Psoas muscle (tissue), 8 donors: Measurements from ENCODE around the gene SEMG1. TPM values are rescaled to one million over a fixed set of nuclear protein-coding genes. Genes with fewer than 3 reads are reported as not detected.

Source experiments
- ATAC-seq, 4 donors: fragments of 200-7000 bp; cut with Tn5 transposase; one replicate each; pipeline ENCODE4 v1.9.1; 2020; ENCODE audit warnings: moderate library complexity in 3 of 4, mild to moderate bottlenecking in 2 of 4
- DNase-seq, 2 donors: peaks; one replicate each; pipeline ENCODE4 v3.0.0-alpha.2; 2020
- H3K27ac ChIP-seq: fragments of 200-600 bp; one replicate; pipeline ENCODE4 v1.8.0; 2022
- H3K27me3 ChIP-seq, 3 donors: fragments of 200-600 bp in 1 of 3; one replicate each; pipeline versions ENCODE4 v1.6.1 to v1.8.0; 2013 to 2022; ENCODE audit warnings: low read length in 2 of 3, mild to moderate bottlenecking in 2 of 3, moderate library complexity in 1 of 3; ENCODE audit not compliant: insufficient read depth in 3 of 3
- H3K36me3 ChIP-seq, 2 donors: fragments of 200-600 bp in 1 of 2; one replicate each; pipeline versions ENCODE4 v1.6.1 to v1.8.0; 2013 to 2022; ENCODE audit warnings: low read depth in 1 of 2, mild to moderate bottlenecking in 1 of 2, moderate library complexity in 1 of 2; ENCODE audit not compliant: insufficient read depth in 1 of 2
- H3K4me1 ChIP-seq: fragments of 200-600 bp; one replicate; pipeline ENCODE4 v1.8.0; 2022
- H3K4me3 ChIP-seq: fragments of 200-600 bp; one replicate; pipeline ENCODE4 v1.8.0; 2022; ENCODE audit warnings: mild to moderate bottlenecking
- H3K9me3 ChIP-seq: fragments of 200-600 bp; one replicate; pipeline ENCODE4 v1.8.0; 2022
- WGBS, 3 donors: extraction: QIAGEN DNeasy Blood & Tissue Kit; methylation state at CpG; one replicate each; pipeline versions ENCODE4 v1.1.6 to v1.1.7; 2013; 5-methylcytosine and 5-hydroxymethylcytosine counted together
- intact Hi-C, 2 donors: fragments of 100-400 bp; cut with DNase I; formaldehyde crosslinking; loops; one replicate each; pipeline versions ENCODE4 v1.11.0 to v1.14.2; 2022
- polyA plus RNA-seq, 3 donors: library from polyadenylated mRNA; stranded (reverse); fragments of 200-250 nt; gene quantifications; one replicate each; pipeline ENCODE4 v1.2.3, GENCODE V29; 2013
- total RNA-seq, 4 donors: library from RNA; stranded (reverse); fragmentation: NEBNext Ultra II Directional in 2 of 4; extraction: Animal tissue kit (Norgen Biotek cat#: 25700) in 2 of 4; gene quantifications; one replicate each; pipeline versions ENCODE4 v1.2.1 to v1.2.4, GENCODE V29; 2021 to 2023
- TF ChIP-seq, protein P1 (sequence below): fragments of 200-600 bp; IDR thresholded peaks from one replicate; pipeline ENCODE4 v1.8.0; 2022; ENCODE audit warnings: antibody characterized with exemption
- donor health status: healthy with polysubstance abuse.
- donor health status: DM: no; HTN: no; CAD: no; lungs with moderate emphysema.
- donor health status: Bipolar disorder and iron deficiency.
- donor health status: healthy.
- donor health status: DM: yes; HTN: yes; CAD: no.
- donor health status: DM: no; HTN: no; CAD: no.
- donor health status: DM: no; HTN: no; CAD: no.
- donor health status: DM: yes; HTN: yes; CAD: no.

The SEMG1 gene
- total and polyA plus RNA-seq, 7 donors, result not detected

DNA sequence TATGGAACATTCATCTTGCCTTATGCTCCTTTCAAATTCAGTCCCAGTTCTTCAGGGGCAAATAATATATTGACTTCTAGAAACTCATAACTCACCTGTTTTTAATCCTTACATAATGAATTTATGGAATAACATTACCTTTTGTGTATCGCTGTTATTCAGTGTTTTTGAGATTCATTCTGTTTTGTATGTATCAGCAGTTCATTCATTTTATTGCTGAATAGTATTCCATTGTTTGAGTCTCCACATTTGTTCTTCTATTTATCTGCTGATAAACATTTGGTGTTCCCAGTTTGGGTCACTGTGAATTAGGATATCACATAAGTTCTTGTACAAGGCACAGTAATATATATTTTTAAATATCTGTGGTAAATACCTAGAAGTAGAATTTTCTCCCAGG, 19.5 kb downstream of the SEMG1 start:
- Histone ChIP-seq H3K27me3 (peaks cover 4 to 6% (median 5%) of the 10 kb centered on the region in 3 donors), H3K4me3 (no peak overlapping the region), H3K9me3 (no peaks in the 10 kb centered on the region), H3K27ac (no peak overlapping the region), H3K4me1 (no peaks in the 10 kb centered on the region), H3K36me3 (no peaks in the 10 kb centered on the region)
- TF ChIP-seq, protein P1, sequence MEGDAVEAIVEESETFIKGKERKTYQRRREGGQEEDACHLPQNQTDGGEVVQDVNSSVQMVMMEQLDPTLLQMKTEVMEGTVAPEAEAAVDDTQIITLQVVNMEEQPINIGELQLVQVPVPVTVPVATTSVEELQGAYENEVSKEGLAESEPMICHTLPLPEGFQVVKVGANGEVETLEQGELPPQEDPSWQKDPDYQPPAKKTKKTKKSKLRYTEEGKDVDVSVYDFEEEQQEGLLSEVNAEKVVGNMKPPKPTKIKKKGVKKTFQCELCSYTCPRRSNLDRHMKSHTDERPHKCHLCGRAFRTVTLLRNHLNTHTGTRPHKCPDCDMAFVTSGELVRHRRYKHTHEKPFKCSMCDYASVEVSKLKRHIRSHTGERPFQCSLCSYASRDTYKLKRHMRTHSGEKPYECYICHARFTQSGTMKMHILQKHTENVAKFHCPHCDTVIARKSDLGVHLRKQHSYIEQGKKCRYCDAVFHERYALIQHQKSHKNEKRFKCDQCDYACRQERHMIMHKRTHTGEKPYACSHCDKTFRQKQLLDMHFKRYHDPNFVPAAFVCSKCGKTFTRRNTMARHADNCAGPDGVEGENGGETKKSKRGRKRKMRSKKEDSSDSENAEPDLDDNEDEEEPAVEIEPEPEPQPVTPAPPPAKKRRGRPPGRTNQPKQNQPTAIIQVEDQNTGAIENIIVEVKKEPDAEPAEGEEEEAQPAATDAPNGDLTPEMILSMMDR, result no peak
- WGBS, 3 donors, result 80 to 88% (median 87%) methylated on average over 1 of the region's 1 CpG
- intact Hi-C loops, result no loop called here
- no peak for ATAC-seq
- DNase-seq, result no peak

DNA sequence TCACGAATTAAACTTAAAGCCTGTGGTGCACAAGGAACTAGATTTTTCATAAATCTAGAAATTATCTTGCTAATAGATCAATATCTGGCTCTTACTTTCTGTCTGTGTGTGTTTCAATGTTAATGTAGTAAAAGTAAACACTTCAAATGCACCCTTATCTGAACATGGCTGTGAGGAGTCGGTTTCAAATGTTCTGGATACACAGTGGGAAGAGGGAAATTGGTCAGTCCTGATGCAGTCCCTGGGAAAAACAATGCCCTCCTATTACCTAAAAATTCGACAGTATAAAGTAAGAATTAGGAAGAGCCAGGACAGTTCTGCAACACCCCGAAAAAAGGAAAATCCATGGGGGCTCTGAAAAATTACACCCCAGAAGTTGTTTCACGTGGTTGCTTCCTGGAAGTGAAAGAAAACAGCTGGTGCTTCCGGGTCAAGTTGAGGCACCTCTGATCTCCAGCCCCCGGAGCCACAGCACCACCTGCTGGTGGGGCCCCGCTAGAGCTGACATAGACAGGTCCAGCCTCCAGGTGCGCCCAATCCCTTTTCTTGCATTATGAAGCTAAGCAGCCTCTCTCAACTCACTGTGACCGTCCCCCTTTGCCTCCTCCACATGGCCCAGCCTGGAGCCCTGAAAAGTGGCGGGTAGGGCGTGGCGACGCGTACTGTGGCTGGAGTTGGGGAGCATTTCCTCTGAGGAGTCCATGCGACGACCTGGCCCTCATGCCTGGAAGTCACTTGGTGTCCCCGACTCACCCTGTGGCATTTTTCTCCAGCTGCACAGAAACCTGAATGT, 22.6 kb downstream of the SEMG1 start:
- H3K36me3 ChIP-seq, result no peaks in the 10 kb centered on the region
- no peaks in the 10 kb centered on the region for H3K4me1 ChIP-seq
- H3K27ac ChIP-seq, result no peak overlapping the region
- no peak for DNase-seq
- TF ChIP-seq, protein P1, result no peak
- WGBS, 3 donors, result 64 to 70% (median 64%) methylated on average over 18 of the region's 18 CpGs
- intact Hi-C loops, result no loop called here
- peaks cover 8% of the 10 kb centered on the region for H3K9me3 ChIP-seq
- H3K27me3 ChIP-seq, result peaks cover 0 to 7% (median 6%) of the 10 kb centered on the region in 3 donors
- no peak overlapping the region for H3K4me3 ChIP-seq
- ATAC-seq, result no peak

DNA sequence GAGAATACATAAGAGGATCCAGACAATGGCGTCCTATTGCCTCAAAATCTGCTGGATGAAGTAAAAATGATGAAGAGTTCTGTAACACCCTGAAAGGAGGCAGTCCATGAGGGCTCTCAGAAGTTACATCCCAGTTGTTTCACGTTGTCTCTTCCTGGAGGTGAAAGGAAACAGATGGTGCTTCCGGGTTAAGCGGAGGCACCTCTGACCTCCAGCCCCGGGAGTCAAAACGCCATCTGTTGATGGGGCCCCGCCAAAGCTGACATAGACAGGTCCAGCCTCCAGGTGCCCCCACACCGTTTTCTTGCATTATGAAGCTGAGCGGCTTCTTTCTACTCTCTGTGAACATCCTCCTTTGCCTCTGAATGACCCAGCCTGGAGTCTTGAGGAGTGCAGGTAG, 23.8 kb downstream of the SEMG1 start:
- 56 to 73% (median 64%) methylated on average over 9 of the region's 9 CpGs for WGBS, 3 donors
- peaks cover 11% of the 10 kb centered on the region for H3K9me3 ChIP-seq
- H3K27me3 ChIP-seq, result peaks cover 0 to 8% (median 6%) of the 10 kb centered on the region in 3 donors
- no peaks in the 10 kb centered on the region for H3K4me1 ChIP-seq
- no peaks in the 10 kb centered on the region for H3K36me3 ChIP-seq
- intact Hi-C loops, result no loop called here
- DNase-seq (no peak), ATAC-seq (no peak)
- no peak overlapping the region for H3K4me3 ChIP-seq
- TF ChIP-seq, protein P1, result no peak
- H3K27ac ChIP-seq, result no peak overlapping the region

DNA sequence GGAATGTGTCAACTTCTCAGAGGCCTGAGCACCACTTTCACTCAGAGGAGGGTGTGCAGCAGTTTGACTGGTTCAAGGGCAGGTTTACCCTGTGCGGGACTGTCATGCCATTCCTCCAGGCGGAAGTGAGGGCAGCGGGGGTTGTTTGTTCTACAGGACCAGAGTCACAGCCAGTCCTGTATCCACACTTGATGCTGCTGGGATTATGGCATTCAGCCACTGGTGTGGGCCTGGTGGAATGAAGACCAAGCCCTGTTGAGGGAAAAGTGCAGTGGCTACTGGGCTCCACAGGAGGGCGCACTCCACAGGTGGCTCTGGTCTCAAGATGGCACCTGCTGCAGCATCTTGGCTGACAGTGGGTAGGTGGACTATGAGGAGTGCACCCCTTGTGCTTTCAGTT, 29.2 kb downstream of the SEMG1 start:
- DNase-seq (no peak), ATAC-seq (no peak)
- no peak overlapping the region for H3K4me3 ChIP-seq
- H3K9me3 ChIP-seq, result peaks cover 11% of the 10 kb centered on the region
- H3K4me1 ChIP-seq, result no peaks in the 10 kb centered on the region
- H3K27me3 ChIP-seq, result peaks cover 0 to 8% (median 7%) of the 10 kb centered on the region in 3 donors
- intact Hi-C loops, result no loop called here
- 65 to 73% (median 70%) methylated on average over 4 of the region's 4 CpGs for WGBS, 3 donors
- H3K36me3 ChIP-seq, result no peaks in the 10 kb centered on the region
- TF ChIP-seq, protein P1, result no peak
- H3K27ac ChIP-seq, result no peak overlapping the region
